Measurements from ENCODE around the gene RBM15B.
A peak's percentile ranks its signal among the peaks of the same experiment; 100 is the strongest.

RBM15B gene

GRCh38 chr3:51378065-51378464, 13.0 kb upstream of the RBM15B start:
- H3K27ac ChIP-seq, result no peak overlapping the region
- no peak overlapping the region for H3K4me3 ChIP-seq

- H3K4me3 ChIP-seq, result no peak overlapping the region
- no peak overlapping the region for H3K27ac ChIP-seq
These were observed 12.4 kb upstream of the RBM15B start for GRCh38 chr3:51378726-51379125.

GRCh38 chr3:51379301-51379700, 11.8 kb upstream of the RBM15B start:
- H3K27ac ChIP-seq, result no peak overlapping the region
- no peak overlapping the region for H3K4me3 ChIP-seq

GRCh38 chr3:51379746-51380455, 11.2 kb upstream of the RBM15B start:
- no peak overlapping the region for H3K27ac ChIP-seq
- H3K4me3 ChIP-seq, result no peak overlapping the region

GRCh38 chr3:51380601-51381332, 10.3 kb upstream of the RBM15B start:
- H3K27ac ChIP-seq, result no peak overlapping the region
- no peak overlapping the region for H3K4me3 ChIP-seq

GRCh38 chr3:51381333-51381705, 9.8 kb upstream of the RBM15B start:
- Histone ChIP-seq H3K27ac (no peak overlapping the region), H3K4me3 (no peak overlapping the region)

- no peak overlapping the region for H3K27ac ChIP-seq
- H3K4me3 ChIP-seq, result no peak overlapping the region
These were observed 8.9 kb upstream of the RBM15B start for GRCh38 chr3:51382076-51382745.

- Histone ChIP-seq H3K27ac (peak overlapping the region in 1 of 21 experiments; percentile 96), H3K4me3 (no peak overlapping the region)
These were observed 8.0 kb upstream of the RBM15B start for GRCh38 chr3:51382947-51383578.

- H3K4me3 ChIP-seq, result peak overlapping the region; percentile 63 to 93 (median 87)
- peak overlapping the region; percentile 73 to 98 (median 93) for H3K27ac ChIP-seq
These were observed 6.9 kb upstream of the RBM15B start for GRCh38 chr3:51384055-51384725.

- Histone ChIP-seq H3K4me3 (peak within 1 kb of the TSS; percentile 63 to 93 (median 87)), H3K27ac (peak within 1 kb of the TSS; percentile 73 to 98 (median 93))
These were observed 6.2 kb upstream of the RBM15B start, which contains the start of gene MANF for GRCh38 chr3:51384726-51385473. MANF (plus strand) TSS chr3:51385291; CDS start chr3:51385343, 52 bp downstream.

- Histone ChIP-seq H3K27ac (peak overlapping the region; percentile 60 to 96 (median 91)), H3K4me3 (peak overlapping the region; percentile 63 to 93 (median 87))
These were observed 5.4 kb upstream of the RBM15B start for GRCh38 chr3:51385621-51386091.

- Histone ChIP-seq H3K4me3 (peak overlapping the region; percentile 63 to 93 (median 87)), H3K27ac (peak overlapping the region in 18 of 21 experiments; percentile 83 to 96 (median 92))
These were observed 4.8 kb upstream of the RBM15B start for GRCh38 chr3:51386159-51386851.

- Histone ChIP-seq H3K4me3 (peak overlapping the region in 5 of 7 experiments; percentile 63 to 92 (median 87)), H3K27ac (peak overlapping the region in 16 of 21 experiments; percentile 0 to 96 (median 69))
These were observed 4.2 kb upstream of the RBM15B start for GRCh38 chr3:51386852-51387229.

- Histone ChIP-seq H3K4me3 (peak overlapping the region in 2 of 7 experiments; percentile 63 to 64), H3K27ac (peak overlapping the region in 15 of 21 experiments; percentile 2 to 96 (median 83))
These were observed 3.8 kb upstream of the RBM15B start for GRCh38 chr3:51387281-51387680.

- peak overlapping the region in 2 of 7 experiments; percentile 6 to 7 for H3K4me3 ChIP-seq
These were observed 2.6 kb upstream of the RBM15B start for GRCh38 chr3:51388286-51389029.

GRCh38 chr3:51389423-51390183, 1.5 kb upstream of the RBM15B start:
- no peak overlapping the region for H3K4me3 ChIP-seq
- peak overlapping the region in 12 of 21 experiments; percentile 6 to 96 (median 44) for H3K27ac ChIP-seq

More at GRCh38 chr3:51388286-51389029, 2.6 kb upstream of the RBM15B start:
- H3K27ac ChIP-seq, result peak overlapping the region in 16 of 21 experiments; percentile 10 to 96 (median 51)

Data from skin epidermis (tissue), 12 donors.